HepG2 (cell line): ENCODE measurements around the gene RIMOC1. TPM values are rescaled to one million over a fixed set of nuclear protein-coding genes. Genes with fewer than 3 reads are reported as not detected.

ENCODE experiments used
- AGO1 ChIP-seq: fragments of 200-400 bp; formaldehyde crosslinking; IDR thresholded peaks from 2 replicates; pipeline ENCODE4 v1.6.1; 2017; ENCODE audit warnings: mild to moderate bottlenecking, low read depth, low read length, moderate library complexity; ENCODE audit not compliant: poor library complexity, severe bottlenecking
- CAMTA2 ChIP-seq: sonication (generic); formaldehyde crosslinking; IDR thresholded peaks from 2 replicates; pipeline ENCODE4 v1.4.0; 2020; ENCODE audit warnings: mild to moderate bottlenecking, missing genetic modification reagents, borderline replicate concordance
- CEBPZ ChIP-seq: IDR thresholded peaks from 2 replicates; pipeline ENCODE4 v1.6.1; 2012; ENCODE audit warnings: low read length, improper control_type of control experiment
- GMEB2 ChIP-seq: IDR thresholded peaks from 2 replicates; pipeline ENCODE4 v1.6.1; 2016; ENCODE audit warnings: missing biosample characterization, missing genetic modification reagents, low read depth
- MIER3 ChIP-seq: IDR thresholded peaks from 2 replicates; pipeline ENCODE4 v1.6.1; 2016; ENCODE audit warnings: missing compliant biosample characterization, borderline replicate concordance
- NONO ChIP-seq, 2 experiments: fragments of 450-650 bp in 1 of 2; sonication (generic) in 1 of 2; formaldehyde crosslinking in 1 of 2; IDR thresholded peaks in 1 of 2; conservative IDR thresholded peaks in 1 of 2; 2 replicates each; pipeline versions ENCODE4 v1.6.1 to v1.8.0; 2017 to 2022; ENCODE audit warnings: mild to moderate bottlenecking in 1 of 2, missing genetic modification reagents in 1 of 2, moderate library complexity in 1 of 2
- NR2F6 ChIP-seq, 2 experiments: IDR thresholded peaks; 2 replicates each; pipeline ENCODE4 v1.6.1; 2016; ENCODE audit warnings: antibody characterized with exemption in 1 of 2, mild to moderate bottlenecking in 1 of 2
- PRDM4 ChIP-seq: sonication (generic); formaldehyde crosslinking; IDR thresholded peaks from 2 replicates; pipeline ENCODE4 v1.9.0; 2021; ENCODE audit warnings: missing genetic modification reagents, borderline replicate concordance
- THAP7 ChIP-seq: sonication (generic); formaldehyde crosslinking; IDR thresholded peaks from 2 replicates; pipeline ENCODE4 v1.8.1; 2023; ENCODE audit warnings: mild to moderate bottlenecking, missing genetic modification reagents
- THAP9 ChIP-seq: sonication (generic); formaldehyde crosslinking; IDR thresholded peaks from 2 replicates; pipeline ENCODE4; 2020; ENCODE audit warnings: missing genetic modification reagents, mild to moderate bottlenecking, borderline replicate concordance
- ZNF441 ChIP-seq: sonication (generic); formaldehyde crosslinking; IDR thresholded peaks from 2 replicates; pipeline ENCODE4 v1.7.0; 2021; ENCODE audit warnings: missing genetic modification reagents, borderline replicate concordance
- ZNF7 ChIP-seq: IDR thresholded peaks from 2 replicates; pipeline ENCODE4 v1.6.1; 2016; ENCODE audit warnings: missing biosample characterization, missing genetic modification reagents
- ZNF710 ChIP-seq: sonication (generic); formaldehyde crosslinking; IDR thresholded peaks from 2 replicates; pipeline ENCODE4 v1.5.0; 2020; ENCODE audit warnings: mild to moderate bottlenecking, missing genetic modification reagents, borderline replicate concordance
- polyA plus RNA-seq, 8 experiments: library from polyadenylated mRNA; depleted of rRNA in 3 of 8; stranded (reverse) in 7 of 8; unstranded in 1 of 8; fragments of >200 nt; fragmentation: Illumina TruSeq in 4 of 8; extraction: Trizol in 4 of 8; gene quantifications; 2 replicates each; pipeline versions ENCODE4 v1.2.1 to v1.2.3, GENCODE V29; 2011 to 2016; ENCODE audit warnings: low read depth in 4 of 8, missing spikeins in 1 of 8, mixed read lengths in 1 of 8; ENCODE audit not compliant: insufficient read depth in 1 of 8
- total RNA-seq, 5 experiments: library from RNA; depleted of rRNA; stranded (reverse); fragments of >200 nt; fragmentation: Illumina TruSeq; extraction: Trizol; gene quantifications; 2 replicates each; pipeline ENCODE4 v1.2.3, GENCODE V29; 2016; ENCODE audit warnings: low read depth in 1 of 5

RIMOC1 gene
- total and polyA plus RNA-seq, 2 of the 13 experiments (the other 11 are each of a cell fraction or from before 2014, with no cell fraction given), result 16.3 to 16.9 TPM

GRCh38 chr5:41924872-41925554, 20.9 kb downstream of the RIMOC1 start, which contains the start of gene FBXO4 (continued):
- no peak for TF ChIP-seq CEBPZ
- TF ChIP-seq AGO1, result no peak
- TF ChIP-seq ZNF7 (CRISPR knock-in tag), result no peak
- peak; percentile 77; the same call in 1 of the 2 replicates for TF ChIP-seq ZNF441 (CRISPR knock-in tag)
- TF ChIP-seq GMEB2 (CRISPR knock-in tag), result peak; percentile 61; the same call in 1 of the 2 replicates
- TF ChIP-seq ZNF710 (CRISPR knock-in tag), result no peak
- no peak for TF ChIP-seq NONO (IDR thresholded peaks at IDR 0.05)
- TF ChIP-seq NONO (CRISPR knock-in tag; conservative IDR thresholded peaks at IDR 0.05), result peak; percentile 93
- TF ChIP-seq THAP7 (CRISPR knock-in tag), result peak; percentile 41; the same call in 1 of the 2 replicates
- TF ChIP-seq MIER3 (CRISPR knock-in tag), result peak; percentile 64; the same call in 1 of the 2 replicates
- peak; percentile 51; the same call in 1 of the 2 replicates for TF ChIP-seq THAP9 (CRISPR knock-in tag)
- no peak for TF ChIP-seq NR2F6 (IDR thresholded peaks at IDR 0.05)
- TF ChIP-seq NR2F6 (CRISPR knock-in tag; IDR thresholded peaks at IDR 0.05), result peak; percentile 80
- 0 out of 2 replicates have a peak, but pooled peaks have one; percentile 21 for TF ChIP-seq CAMTA2 (CRISPR knock-in tag)
- TF ChIP-seq PRDM4 (CRISPR knock-in tag), result no peak
